SK-N-SH (cell line): ENCODE results near the gene VIPR2.

Experiments used
- CTCF ChIP-seq: fragments of 200-600 bp; sonication (generic); IDR thresholded peaks from 2 replicates; pipeline ENCODE4 v1.6.1; 2017; ENCODE audit warnings: antibody characterized with exemption, mild to moderate bottlenecking, moderate library complexity
- EP300 ChIP-seq, 2 experiments: IDR thresholded peaks; 2 replicates each; pipeline versions ENCODE4 v1.4.0 to v1.6.1; 2012; ENCODE audit warnings: borderline replicate concordance in 1 of 2, low read depth in 1 of 2, low read length in 1 of 2
- FOXM1 ChIP-seq: IDR thresholded peaks from 2 replicates; pipeline ENCODE4 v1.4.0; 2012; ENCODE audit warnings: low read depth, mild to moderate bottlenecking
- GABPA ChIP-seq: IDR thresholded peaks from 2 replicates; pipeline ENCODE4 v1.4.0; 2012; ENCODE audit warnings: low read depth, mild to moderate bottlenecking
- GATA2 ChIP-seq: sonication (generic); formaldehyde crosslinking; IDR thresholded peaks from 2 replicates; pipeline ENCODE4 v1.5.0; 2020; ENCODE audit warnings: mild to moderate bottlenecking, missing genetic modification reagents
- MAX ChIP-seq: IDR thresholded peaks from 2 replicates; pipeline ENCODE4 v1.4.0; 2012; ENCODE audit warnings: low read depth
- MEF2A ChIP-seq: IDR thresholded peaks from 2 replicates; pipeline ENCODE4 v1.4.0; 2012; ENCODE audit warnings: low read depth, borderline replicate concordance
- MXI1 ChIP-seq: IDR thresholded peaks from 2 replicates; pipeline ENCODE4 v1.6.1; 2012; ENCODE audit warnings: mild to moderate bottlenecking, low read depth, low read length, improper control_type of control experiment
- NFIC ChIP-seq: IDR thresholded peaks from 2 replicates; pipeline ENCODE4 v1.4.0; 2012; ENCODE audit warnings: borderline replicate concordance
- RAD21 ChIP-seq: IDR thresholded peaks from 2 replicates; pipeline ENCODE4 v1.6.1; 2012; ENCODE audit warnings: mild to moderate bottlenecking, low read length
- REST ChIP-seq: IDR thresholded peaks from 2 replicates; pipeline ENCODE4 v1.6.1; 2012; ENCODE audit warnings: mild to moderate bottlenecking, low read depth, low read length, moderate library complexity
- SIN3A ChIP-seq: IDR thresholded peaks from 2 replicates; pipeline ENCODE4 v1.6.1; 2012; ENCODE audit warnings: low read depth, mild to moderate bottlenecking, low read length, moderate library complexity, borderline replicate concordance
- SMC3 ChIP-seq: IDR thresholded peaks from 2 replicates; pipeline ENCODE4 v1.6.1; 2012; ENCODE audit warnings: low read depth, low read length, improper control_type of control experiment

- TF ChIP-seq MAX (no peak), CTCF (no peak), FOXM1 (no peak), NFIC (no peak), REST (no peak), MXI1 (no peak), MEF2A (no peak), EP300 (IDR thresholded peaks at IDR 0.05; ENCODE audit: borderline replicate concordance in 1 of 2, low read depth in 1 of 2, low read length in 1 of 2) (no peak), GATA2 (CRISPR knock-in tag) (no peak), RAD21 (no peak), SMC3 (no peak), GABPA (no peak), SIN3A (no peak)
Measured at GRCh38 chr7:159153511-159153910, 8.8 kb upstream of the VIPR2 start.
